ENCODE results near the gene CFAP97D2.
"Not testable (repeated sequence)": the region's sequence is repeated elsewhere in the genome, so short reads cannot be mapped to it uniquely, and the experiment has no call there.

CFAP97D2 gene

DNA sequence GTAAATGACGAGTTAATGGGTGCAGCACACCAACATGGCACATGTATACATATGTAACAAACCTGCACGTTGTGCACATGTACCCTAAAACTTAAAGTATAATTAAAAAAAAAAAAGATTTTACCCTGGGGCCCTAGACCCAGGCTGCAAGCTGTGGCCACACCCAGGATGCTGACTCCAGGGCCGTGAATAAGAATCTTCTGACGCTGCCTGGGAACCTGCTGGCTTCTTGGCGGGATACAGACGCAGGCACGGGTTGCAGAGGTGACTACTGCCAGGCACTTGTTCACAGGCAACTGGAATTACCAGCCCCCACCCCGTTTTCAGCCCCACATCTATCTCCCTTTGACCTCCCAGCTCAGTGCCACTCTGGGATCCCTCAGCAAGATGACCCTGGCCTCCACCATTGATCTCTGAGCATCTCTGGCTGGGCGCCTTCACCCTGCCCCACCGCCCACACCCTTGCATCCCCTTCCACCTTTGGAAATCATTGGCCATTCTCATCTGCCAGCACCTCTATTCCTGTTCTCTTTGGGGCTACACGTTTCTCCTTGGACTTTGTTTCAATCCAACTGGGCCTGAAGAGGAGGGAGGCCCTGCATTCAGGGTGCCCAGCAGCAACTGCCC, 21.1 kb upstream of the CFAP97D2 start:
- no peaks in the 10 kb centered on the region for H3K9me3 ChIP-seq (ENCODE audit: control insufficient read depth, low read length)
- H3K27ac ChIP-seq (ENCODE audit: insufficient read depth, low read depth, low read length, poor library complexity, severe bottlenecking) = no peak overlapping the region
- 74 to 75% methylated on average over 10 of the region's 11 CpGs for WGBS, 2 experiments
- H3K4me1 ChIP-seq (ENCODE audit: control insufficient read depth, insufficient read depth, low read length) = no peaks in the 10 kb centered on the region
- no peaks in the 10 kb centered on the region for H3K27me3 ChIP-seq (ENCODE audit: control insufficient read depth, insufficient read depth, low read length, poor library complexity, severe bottlenecking)
- H3K36me3 ChIP-seq (ENCODE audit: control insufficient read depth, insufficient read depth, low read length) = no peaks in the 10 kb centered on the region
- no peak overlapping the region for H3K4me3 ChIP-seq (ENCODE audit: insufficient read depth, low read depth, low read length)

DNA sequence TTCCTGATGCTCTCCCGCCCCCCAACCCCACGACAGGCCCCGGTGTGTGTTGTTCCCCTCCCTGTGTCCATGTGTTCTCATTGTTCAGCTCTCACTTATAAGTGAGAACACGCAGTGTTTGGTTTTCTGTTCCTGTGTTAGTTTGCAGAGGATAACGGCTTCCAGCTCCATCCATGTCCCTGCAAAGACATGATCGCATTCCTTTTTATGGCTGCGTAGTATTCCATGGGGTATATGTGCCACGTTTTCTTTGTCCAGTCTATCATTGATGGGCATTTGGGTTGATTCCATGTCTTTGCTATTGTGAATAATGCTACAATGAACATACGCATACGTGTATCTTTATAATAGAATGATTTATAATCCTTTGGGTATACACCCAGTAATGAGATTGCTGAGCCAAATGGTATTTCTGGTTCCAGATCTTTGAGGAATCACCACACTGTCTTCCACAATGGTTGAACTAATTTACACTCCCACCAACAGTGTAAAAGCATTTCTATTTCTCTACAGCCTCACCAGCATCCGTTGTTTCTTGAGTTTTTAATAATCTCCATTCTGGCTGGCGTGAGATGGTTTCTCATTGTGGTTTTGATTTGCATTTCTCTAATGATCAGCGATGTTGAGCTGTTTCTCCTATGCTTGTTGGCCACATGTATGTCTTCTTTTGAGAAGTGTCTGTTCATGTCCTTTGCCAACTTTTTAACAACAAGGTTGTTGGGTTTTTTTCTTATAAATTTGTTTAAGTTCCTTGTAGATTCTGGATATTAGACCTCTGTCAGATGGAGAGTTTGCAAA, 20.0 kb upstream of the CFAP97D2 start:
- not testable (repeated sequence) for H3K4me1 ChIP-seq (ENCODE audit: control insufficient read depth, insufficient read depth, low read length); H3K27ac ChIP-seq (ENCODE audit: insufficient read depth, low read depth, low read length, poor library complexity, severe bottlenecking); H3K4me3 ChIP-seq (ENCODE audit: insufficient read depth, low read depth, low read length); H3K27me3 ChIP-seq (ENCODE audit: control insufficient read depth, insufficient read depth, low read length, poor library complexity, severe bottlenecking); H3K36me3 ChIP-seq (ENCODE audit: control insufficient read depth, insufficient read depth, low read length); H3K9me3 ChIP-seq (ENCODE audit: control insufficient read depth, low read length)
- WGBS, 2 experiments = 87 to 94% methylated on average over 11 to 13 of the region's 13 CpGs

DNA sequence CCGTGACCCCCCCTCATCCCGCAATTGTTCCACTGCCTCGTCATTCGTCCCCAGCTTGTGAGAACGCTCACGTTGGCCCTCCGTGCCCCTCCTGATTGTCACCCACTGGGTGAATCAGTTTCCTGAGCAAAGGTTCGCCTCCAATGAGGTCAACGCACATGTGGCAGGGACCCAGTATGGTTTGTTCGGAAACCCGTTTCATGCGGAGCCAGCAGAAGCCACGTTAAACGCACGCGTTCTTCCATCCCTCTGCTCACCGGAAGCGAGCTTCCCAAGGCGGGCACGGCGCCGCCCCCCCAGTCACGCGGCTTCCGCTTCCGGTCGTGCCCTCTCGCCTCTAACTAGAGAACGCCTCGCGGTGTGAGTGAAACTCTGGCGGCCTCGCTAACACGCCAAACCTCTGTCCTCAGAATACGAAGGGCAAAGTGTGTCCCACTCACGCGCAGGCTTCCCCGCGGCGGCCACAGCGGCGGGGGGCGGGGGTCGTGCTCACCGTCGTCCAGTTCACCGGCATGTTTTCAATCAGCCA, 18.0 kb upstream of the CFAP97D2 start:
- Histone ChIP-seq H3K4me3 (ENCODE audit: insufficient read depth, low read depth, low read length) (no peak overlapping the region), H3K36me3 (ENCODE audit: control insufficient read depth, insufficient read depth, low read length) (no peaks in the 10 kb centered on the region), H3K27ac (ENCODE audit: insufficient read depth, low read depth, low read length, poor library complexity, severe bottlenecking) (no peak overlapping the region), H3K9me3 (ENCODE audit: control insufficient read depth, low read length) (no peaks in the 10 kb centered on the region), H3K27me3 (ENCODE audit: control insufficient read depth, insufficient read depth, low read length, poor library complexity, severe bottlenecking) (no peaks in the 10 kb centered on the region), H3K4me1 (ENCODE audit: control insufficient read depth, insufficient read depth, low read length) (no peaks in the 10 kb centered on the region)
- WGBS, 2 experiments = 94 to 95% methylated on average over 47 of the region's 47 CpGs

DNA sequence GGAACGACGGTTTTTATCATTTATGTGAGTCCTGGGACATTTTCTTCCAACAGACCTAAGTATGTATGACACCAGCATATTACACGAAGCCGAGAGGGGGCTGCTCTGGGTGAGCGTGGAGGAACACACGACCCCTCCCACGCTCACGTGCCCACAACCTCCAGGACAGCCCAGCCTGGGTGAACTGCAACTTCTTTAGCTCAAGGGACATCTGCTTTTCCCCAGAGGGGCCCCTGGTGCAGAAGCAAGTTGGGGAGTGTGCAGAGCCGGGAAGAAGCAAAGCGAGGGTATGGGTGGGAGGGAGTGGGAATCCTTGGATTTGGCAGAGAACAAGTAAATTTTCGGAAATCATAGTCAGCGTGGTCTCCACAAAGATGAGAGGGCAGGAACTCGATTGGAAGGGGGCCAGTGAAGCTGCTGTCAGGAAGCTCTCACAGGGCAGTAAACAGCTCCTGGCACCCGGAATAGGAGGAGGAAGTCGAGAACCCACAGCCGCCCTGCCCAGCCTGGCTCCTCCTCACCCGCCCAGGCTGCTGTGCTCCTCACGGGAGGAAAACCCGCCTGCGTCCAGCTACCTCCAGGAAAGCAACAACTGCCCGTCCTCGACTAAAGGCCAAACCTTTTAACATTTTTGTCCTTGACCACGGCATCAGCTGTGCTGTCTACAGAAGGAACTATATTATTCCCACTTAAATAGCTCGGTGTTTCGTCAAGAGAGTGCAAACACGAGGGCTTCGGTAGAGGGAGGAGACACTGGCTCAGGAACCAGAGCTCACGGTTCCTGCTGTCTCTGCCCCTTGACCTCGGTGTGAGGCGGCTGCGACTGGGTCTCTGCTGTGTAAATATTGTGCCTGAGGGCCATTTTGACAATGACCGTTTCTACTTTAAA, 17.2 kb upstream of the CFAP97D2 start:
- H3K4me1 ChIP-seq (ENCODE audit: control insufficient read depth, insufficient read depth, low read length) = no peaks in the 10 kb centered on the region
- no peak overlapping the region for H3K4me3 ChIP-seq (ENCODE audit: insufficient read depth, low read depth, low read length)
- no peaks in the 10 kb centered on the region for H3K27me3 ChIP-seq (ENCODE audit: control insufficient read depth, insufficient read depth, low read length, poor library complexity, severe bottlenecking)
- no peak overlapping the region for H3K27ac ChIP-seq (ENCODE audit: insufficient read depth, low read depth, low read length, poor library complexity, severe bottlenecking)
- WGBS, 2 experiments = 86 to 88% methylated on average over 32 of the region's 32 CpGs
- no peaks in the 10 kb centered on the region for H3K9me3 ChIP-seq (ENCODE audit: control insufficient read depth, low read length)
- no peaks in the 10 kb centered on the region for H3K36me3 ChIP-seq (ENCODE audit: control insufficient read depth, insufficient read depth, low read length)

DNA sequence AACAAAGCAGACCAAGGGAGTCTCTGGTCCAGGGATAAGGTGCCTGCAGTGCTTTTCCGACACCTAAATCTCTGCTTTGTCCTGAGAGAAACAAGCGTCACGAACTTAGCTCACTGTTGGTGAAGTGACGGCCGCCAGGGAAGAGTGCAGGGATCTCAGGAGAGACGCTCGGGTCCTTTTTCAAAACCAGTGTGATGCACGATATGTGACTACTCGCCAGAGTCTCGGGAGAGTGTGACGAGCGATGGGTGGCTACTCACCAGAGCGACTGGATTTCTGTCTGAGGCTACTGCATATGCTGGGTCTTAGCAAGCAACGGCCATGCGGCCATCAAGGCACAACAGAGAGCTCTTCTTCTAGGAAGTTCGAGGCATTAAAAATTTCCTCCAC, 16.5 kb upstream of the CFAP97D2 start:
- Histone ChIP-seq H3K27me3 (ENCODE audit: control insufficient read depth, insufficient read depth, low read length, poor library complexity, severe bottlenecking) (no peaks in the 10 kb centered on the region), H3K9me3 (ENCODE audit: control insufficient read depth, low read length) (no peaks in the 10 kb centered on the region)

DNA sequence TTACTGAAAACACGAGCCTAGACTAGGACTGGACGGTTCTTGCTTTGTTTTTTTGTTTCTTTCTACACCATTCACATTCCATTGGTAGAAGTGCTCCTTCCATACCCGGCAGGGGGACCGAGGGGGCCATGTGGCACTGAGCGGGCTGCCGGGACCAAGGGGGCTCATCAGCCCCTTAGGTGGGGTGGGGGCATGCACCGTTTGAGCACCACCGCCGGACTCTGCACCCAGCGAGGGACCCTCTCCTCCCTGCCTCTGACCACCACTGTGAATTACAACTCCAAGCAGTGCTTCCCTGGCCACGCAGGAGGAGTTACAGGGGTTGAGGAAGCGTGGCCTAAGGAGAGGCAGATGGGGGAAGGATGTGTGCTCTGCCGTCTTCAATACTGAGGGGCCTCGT, 15.0 kb upstream of the CFAP97D2 start:
- H3K4me1 ChIP-seq (ENCODE audit: control insufficient read depth, insufficient read depth, low read length) = no peaks in the 10 kb centered on the region

More for the DNA sequence above, 16.5 kb upstream of the CFAP97D2 start:
- Histone ChIP-seq H3K27ac (ENCODE audit: insufficient read depth, low read depth, low read length, poor library complexity, severe bottlenecking) (no peak overlapping the region), H3K4me3 (ENCODE audit: insufficient read depth, low read depth, low read length) (no peak overlapping the region), H3K4me1 (ENCODE audit: control insufficient read depth, insufficient read depth, low read length) (no peaks in the 10 kb centered on the region), H3K36me3 (ENCODE audit: control insufficient read depth, insufficient read depth, low read length) (no peaks in the 10 kb centered on the region)
- WGBS, 2 experiments = 87 to 89% methylated on average over 16 of the region's 16 CpGs

DNA sequence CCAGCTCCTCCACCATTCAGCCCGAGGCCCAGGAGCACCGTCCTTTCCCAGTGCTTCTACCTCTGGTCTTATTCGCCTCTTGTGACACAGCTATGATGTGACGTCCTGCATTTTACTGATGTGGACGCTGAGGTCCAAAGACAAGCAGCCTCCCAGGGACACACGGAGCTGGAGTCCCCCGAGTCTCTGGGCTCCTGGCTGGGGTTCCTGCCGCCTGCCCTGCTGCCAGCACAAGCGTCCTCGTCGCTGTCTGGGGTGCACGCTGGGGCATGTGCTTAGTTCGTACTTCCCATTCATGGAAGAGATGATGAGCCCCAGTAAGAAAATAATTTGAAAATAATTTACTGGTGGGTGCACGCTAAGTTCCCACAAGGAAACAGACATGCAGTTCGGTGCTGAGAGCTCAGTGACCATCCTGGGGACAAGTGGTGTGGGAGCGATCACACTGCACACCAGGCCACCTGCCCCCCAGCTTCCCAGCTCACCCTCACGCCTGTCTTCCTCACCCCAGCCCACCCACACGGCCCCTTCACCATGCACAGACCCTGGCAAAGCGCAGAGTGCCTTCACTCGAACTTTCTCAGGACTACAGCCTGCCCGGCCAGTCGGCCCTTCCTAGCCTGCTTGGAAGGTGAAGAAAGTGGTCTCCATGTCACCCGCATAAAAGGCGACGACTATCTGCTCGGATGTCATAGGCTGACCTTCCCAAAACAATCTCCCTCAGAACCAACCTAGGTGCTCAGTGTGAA, 14.2 kb upstream of the CFAP97D2 start:
- H3K27me3 ChIP-seq (ENCODE audit: control insufficient read depth, insufficient read depth, low read length, poor library complexity, severe bottlenecking) = no peaks in the 10 kb centered on the region
- H3K27ac ChIP-seq (ENCODE audit: insufficient read depth, low read depth, low read length, poor library complexity, severe bottlenecking) = no peak overlapping the region
- H3K4me1 ChIP-seq (ENCODE audit: control insufficient read depth, insufficient read depth, low read length) = no peaks in the 10 kb centered on the region
- H3K36me3 ChIP-seq (ENCODE audit: control insufficient read depth, insufficient read depth, low read length) = no peaks in the 10 kb centered on the region
- H3K4me3 ChIP-seq (ENCODE audit: insufficient read depth, low read depth, low read length) = no peak overlapping the region
- H3K9me3 ChIP-seq (ENCODE audit: control insufficient read depth, low read length) = no peaks in the 10 kb centered on the region
- WGBS, 2 experiments = 92 to 93% methylated on average over 26 of the region's 26 CpGs

More for the DNA sequence above, 15.0 kb upstream of the CFAP97D2 start:
- H3K36me3 ChIP-seq (ENCODE audit: control insufficient read depth, insufficient read depth, low read length) = no peaks in the 10 kb centered on the region
- H3K27me3 ChIP-seq (ENCODE audit: control insufficient read depth, insufficient read depth, low read length, poor library complexity, severe bottlenecking) = no peaks in the 10 kb centered on the region
- WGBS, 2 experiments = 84 to 88% methylated on average over 14 of the region's 14 CpGs
- H3K9me3 ChIP-seq (ENCODE audit: control insufficient read depth, low read length) = no peaks in the 10 kb centered on the region
- no peak overlapping the region for H3K4me3 ChIP-seq (ENCODE audit: insufficient read depth, low read depth, low read length)
- H3K27ac ChIP-seq (ENCODE audit: insufficient read depth, low read depth, low read length, poor library complexity, severe bottlenecking) = no peak overlapping the region

DNA sequence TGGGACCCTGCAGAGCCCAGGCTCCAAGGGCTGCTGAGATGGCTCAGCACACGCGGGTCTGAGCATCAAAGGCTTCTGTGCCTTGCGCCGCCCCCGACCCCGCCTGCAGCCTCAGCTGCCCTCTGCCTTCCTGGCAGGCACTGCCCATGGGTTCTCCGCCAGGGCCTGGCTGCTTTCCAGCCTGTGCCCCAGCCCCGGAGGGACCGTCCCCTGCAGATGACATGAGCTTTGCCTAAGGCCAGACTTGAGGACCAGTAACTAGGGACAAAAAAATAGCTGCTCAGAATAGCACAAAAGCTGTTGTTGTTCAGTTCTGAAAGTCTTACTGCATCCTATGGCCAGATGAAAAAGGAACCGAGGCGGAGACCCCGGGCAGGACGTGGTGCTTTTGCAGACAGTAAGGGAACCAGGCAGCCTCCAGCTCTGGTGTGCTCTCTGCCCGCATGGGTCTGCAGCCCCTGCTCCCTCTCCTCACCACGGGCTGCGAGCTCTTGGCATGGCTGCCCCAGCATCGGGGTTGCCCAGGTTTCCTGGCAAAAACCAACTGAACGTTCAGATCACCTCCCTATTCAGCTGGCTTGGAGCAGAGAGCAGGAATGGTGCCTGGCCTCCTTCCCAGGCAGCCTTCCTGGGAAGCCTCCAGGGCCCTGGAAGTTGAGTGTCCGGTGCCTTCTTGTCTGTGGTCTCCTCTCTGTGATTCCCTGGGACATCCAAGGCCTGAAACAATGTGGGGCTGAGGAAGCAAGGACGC, 12.5 kb upstream of the CFAP97D2 start:
- H3K27me3 ChIP-seq (ENCODE audit: control insufficient read depth, insufficient read depth, low read length, poor library complexity, severe bottlenecking) = no peaks in the 10 kb centered on the region
- H3K27ac ChIP-seq (ENCODE audit: insufficient read depth, low read depth, low read length, poor library complexity, severe bottlenecking) = no peak overlapping the region
- H3K4me1 ChIP-seq (ENCODE audit: control insufficient read depth, insufficient read depth, low read length) = no peaks in the 10 kb centered on the region
- 94% methylated on average over 20 of the region's 20 CpGs for WGBS, 2 experiments
- no peaks in the 10 kb centered on the region for H3K36me3 ChIP-seq (ENCODE audit: control insufficient read depth, insufficient read depth, low read length)
- no peaks in the 10 kb centered on the region for H3K9me3 ChIP-seq (ENCODE audit: control insufficient read depth, low read length)
- H3K4me3 ChIP-seq (ENCODE audit: insufficient read depth, low read depth, low read length) = no peak overlapping the region

DNA sequence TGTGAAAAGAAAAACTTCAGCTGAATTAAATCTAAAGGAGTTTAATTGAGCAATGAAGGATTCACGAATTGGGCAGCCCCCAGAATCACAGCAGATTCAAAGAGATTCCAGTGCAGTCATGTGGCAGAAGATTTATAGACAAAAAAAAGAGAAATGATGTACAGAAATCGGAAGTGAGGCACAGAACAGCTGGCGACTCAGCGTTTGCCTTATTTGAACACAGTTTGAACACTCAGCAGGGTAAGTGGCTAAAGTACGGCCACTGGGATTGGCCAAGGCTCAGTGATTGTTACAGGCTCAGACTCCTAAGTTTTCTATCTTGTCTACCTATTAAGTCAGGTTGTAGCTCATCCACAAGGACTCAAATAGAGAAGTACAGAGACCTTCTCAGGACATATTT, 11.6 kb upstream of the CFAP97D2 start:
- Histone ChIP-seq H3K27ac (ENCODE audit: insufficient read depth, low read depth, low read length, poor library complexity, severe bottlenecking) (no peak overlapping the region), H3K36me3 (ENCODE audit: control insufficient read depth, insufficient read depth, low read length) (no peaks in the 10 kb centered on the region), H3K4me3 (ENCODE audit: insufficient read depth, low read depth, low read length) (no peak overlapping the region), H3K4me1 (ENCODE audit: control insufficient read depth, insufficient read depth, low read length) (no peaks in the 10 kb centered on the region), H3K9me3 (ENCODE audit: control insufficient read depth, low read length) (no peaks in the 10 kb centered on the region), H3K27me3 (ENCODE audit: control insufficient read depth, insufficient read depth, low read length, poor library complexity, severe bottlenecking) (no peaks in the 10 kb centered on the region)
- WGBS, 2 experiments = 92% methylated on average over 5 of the region's 5 CpGs

Measured in ectodermal cell (in vitro differentiated cells).